Endodermal cell (in vitro differentiated cells): ENCODE measurements around the gene MYO7B. TPM values are rescaled to one million over a fixed set of nuclear protein-coding genes. Genes with fewer than 3 reads are reported as not detected.

Experiments
- DNase-seq: peaks from one replicate; pipeline ENCODE4 v3.0.0-alpha.2; 2017
- H3K27ac ChIP-seq: 2 replicates; pipeline ENCODE4 v1.5.1; 2013; ENCODE audit warnings: mild to moderate bottlenecking, low read depth, low read length, moderate library complexity
- H3K27me3 ChIP-seq: 2 replicates; pipeline ENCODE4 v1.6.1; 2013; ENCODE audit warnings: mild to moderate bottlenecking, low read length, moderate library complexity; ENCODE audit not compliant: insufficient read depth, control insufficient read depth, poor library complexity, severe bottlenecking
- H3K36me3 ChIP-seq: 2 replicates; pipeline ENCODE4 v1.7.0; 2013; ENCODE audit warnings: mild to moderate bottlenecking, low read length, moderate library complexity; ENCODE audit not compliant: control insufficient read depth, insufficient read depth
- H3K4me1 ChIP-seq: one replicate; pipeline ENCODE4 v1.7.0; 2013; ENCODE audit warnings: low read length; ENCODE audit not compliant: control insufficient read depth, insufficient read depth
- H3K4me3 ChIP-seq: 2 replicates; pipeline ENCODE4 v1.5.1; 2013; ENCODE audit warnings: mild to moderate bottlenecking, low read length, moderate library complexity
- H3K9ac ChIP-seq: 2 replicates; pipeline ENCODE4 v1.6.1; 2013; ENCODE audit warnings: mild to moderate bottlenecking, low read length, moderate library complexity; ENCODE audit not compliant: poor library complexity, severe bottlenecking; ENCODE audit errors: extremely low read depth
- H3K9me3 ChIP-seq: 2 replicates; pipeline ENCODE4 v1.6.1; 2013; ENCODE audit warnings: mild to moderate bottlenecking, low read length, moderate library complexity; ENCODE audit not compliant: control insufficient read depth
- H3K27ac Mint-ChIP-seq: 2 replicates; pipeline ENCODE4 v1.8.0; 2020; ENCODE audit warnings: mixed read lengths
- H3K27me3 Mint-ChIP-seq: 2 replicates; pipeline ENCODE4 v1.8.0; 2021; ENCODE audit warnings: mild to moderate bottlenecking, mixed read lengths; ENCODE audit not compliant: insufficient read depth
- H3K36me3 Mint-ChIP-seq: 2 replicates; pipeline ENCODE4 v1.8.0; 2020; ENCODE audit warnings: low read depth, mixed read lengths
- H3K4me1 Mint-ChIP-seq: 2 replicates; pipeline ENCODE4 v1.8.0; 2020; ENCODE audit warnings: mixed read lengths
- H3K4me3 Mint-ChIP-seq: 2 replicates; pipeline ENCODE4 v1.8.0; 2020; ENCODE audit warnings: mild to moderate bottlenecking, moderate library complexity, mixed read lengths
- H3K9me3 Mint-ChIP-seq: 2 replicates; pipeline ENCODE4 v1.8.0; 2020; ENCODE audit warnings: mild to moderate bottlenecking, mixed read lengths
- WGBS, 2 experiments: methylation state at CpG; one replicate each; pipeline versions ENCODE4 v1.1.5 to v1.1.7; 2013; ENCODE audit warnings: missing lambda C conversion rate in 2 of 2, mixed read lengths in 1 of 2; ENCODE audit not compliant: insufficient coverage in 1 of 2, insufficient read length in 1 of 2; 5-methylcytosine and 5-hydroxymethylcytosine counted together
- total RNA-seq, 2 donors: library from RNA; stranded (reverse); fragmentation: NEBNext Ultra II Directional in 1 of 2; extraction: Animal tissue kit (Norgen Biotek cat#: 25700) in 1 of 2; gene quantifications; 2 replicates in 1 of 2; 3 replicates in 1 of 2; pipeline ENCODE4 v1.2.1, GENCODE V29; 2021
- TF ChIP-seq, protein P1 (sequence below): fragments of 200-600 bp; sonication (generic); conservative IDR thresholded peaks from 2 replicates; pipeline ENCODE4 v1.5.0; 2021; ENCODE audit warnings: antibody characterized with exemption, mild to moderate bottlenecking

The MYO7B gene
- total RNA-seq, 2 donors from 2014 or later, result 0.11 TPM; not detected in 1

DNA sequence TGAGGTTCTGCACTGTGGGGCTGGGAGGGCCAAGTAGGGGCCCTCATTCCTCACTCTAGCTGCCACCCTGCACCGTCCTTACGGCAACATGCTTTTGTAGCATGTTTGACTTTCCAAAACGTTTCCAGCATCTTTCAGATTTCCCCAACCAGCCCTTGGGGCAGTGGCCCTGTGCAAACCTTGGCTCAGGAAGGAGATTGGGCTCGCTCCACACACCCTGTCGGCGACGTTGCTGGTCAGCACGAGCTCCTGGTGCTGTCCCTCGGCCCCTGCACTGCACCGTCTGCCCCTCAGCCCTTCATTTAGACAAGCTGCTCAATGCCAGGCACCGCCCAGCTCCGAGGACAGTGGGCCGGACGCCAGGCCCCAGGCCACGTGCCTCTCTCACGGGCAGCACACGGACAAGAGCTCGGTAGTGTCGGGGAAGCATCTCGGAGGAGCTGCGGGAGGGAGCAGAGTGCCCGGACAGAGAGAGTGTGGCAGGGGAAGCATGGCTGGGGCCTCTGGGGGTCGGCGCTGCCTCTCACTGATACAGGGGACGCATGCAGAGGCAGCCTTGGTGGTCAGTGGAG, 117.4 kb downstream of the MYO7B start:
- H3K36me3 Mint-ChIP-seq, result no peaks in the 10 kb centered on the region
- peaks cover 5% of the 10 kb centered on the region for H3K27me3 Mint-ChIP-seq
- Histone ChIP-seq H3K9ac (no peak overlapping the region), H3K27ac (no peak overlapping the region), H3K27me3 (no peaks in the 10 kb centered on the region), H3K4me3 (no peak overlapping the region), H3K4me1 (no peaks in the 10 kb centered on the region), H3K9me3 (no peaks in the 10 kb centered on the region), H3K36me3 (no peaks in the 10 kb centered on the region)
- no peak overlapping the region for H3K27ac Mint-ChIP-seq
- DNase-seq, result no peak
- peaks cover 10% of the 10 kb centered on the region for H3K4me1 Mint-ChIP-seq
- TF ChIP-seq, protein P1, sequence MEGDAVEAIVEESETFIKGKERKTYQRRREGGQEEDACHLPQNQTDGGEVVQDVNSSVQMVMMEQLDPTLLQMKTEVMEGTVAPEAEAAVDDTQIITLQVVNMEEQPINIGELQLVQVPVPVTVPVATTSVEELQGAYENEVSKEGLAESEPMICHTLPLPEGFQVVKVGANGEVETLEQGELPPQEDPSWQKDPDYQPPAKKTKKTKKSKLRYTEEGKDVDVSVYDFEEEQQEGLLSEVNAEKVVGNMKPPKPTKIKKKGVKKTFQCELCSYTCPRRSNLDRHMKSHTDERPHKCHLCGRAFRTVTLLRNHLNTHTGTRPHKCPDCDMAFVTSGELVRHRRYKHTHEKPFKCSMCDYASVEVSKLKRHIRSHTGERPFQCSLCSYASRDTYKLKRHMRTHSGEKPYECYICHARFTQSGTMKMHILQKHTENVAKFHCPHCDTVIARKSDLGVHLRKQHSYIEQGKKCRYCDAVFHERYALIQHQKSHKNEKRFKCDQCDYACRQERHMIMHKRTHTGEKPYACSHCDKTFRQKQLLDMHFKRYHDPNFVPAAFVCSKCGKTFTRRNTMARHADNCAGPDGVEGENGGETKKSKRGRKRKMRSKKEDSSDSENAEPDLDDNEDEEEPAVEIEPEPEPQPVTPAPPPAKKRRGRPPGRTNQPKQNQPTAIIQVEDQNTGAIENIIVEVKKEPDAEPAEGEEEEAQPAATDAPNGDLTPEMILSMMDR, result no peak
- WGBS, 2 experiments, result 83 to 84% methylated on average over 21 to 25 of the region's 25 CpGs
- H3K9me3 Mint-ChIP-seq, result no peaks in the 10 kb centered on the region
- no peak overlapping the region for H3K4me3 Mint-ChIP-seq

DNA sequence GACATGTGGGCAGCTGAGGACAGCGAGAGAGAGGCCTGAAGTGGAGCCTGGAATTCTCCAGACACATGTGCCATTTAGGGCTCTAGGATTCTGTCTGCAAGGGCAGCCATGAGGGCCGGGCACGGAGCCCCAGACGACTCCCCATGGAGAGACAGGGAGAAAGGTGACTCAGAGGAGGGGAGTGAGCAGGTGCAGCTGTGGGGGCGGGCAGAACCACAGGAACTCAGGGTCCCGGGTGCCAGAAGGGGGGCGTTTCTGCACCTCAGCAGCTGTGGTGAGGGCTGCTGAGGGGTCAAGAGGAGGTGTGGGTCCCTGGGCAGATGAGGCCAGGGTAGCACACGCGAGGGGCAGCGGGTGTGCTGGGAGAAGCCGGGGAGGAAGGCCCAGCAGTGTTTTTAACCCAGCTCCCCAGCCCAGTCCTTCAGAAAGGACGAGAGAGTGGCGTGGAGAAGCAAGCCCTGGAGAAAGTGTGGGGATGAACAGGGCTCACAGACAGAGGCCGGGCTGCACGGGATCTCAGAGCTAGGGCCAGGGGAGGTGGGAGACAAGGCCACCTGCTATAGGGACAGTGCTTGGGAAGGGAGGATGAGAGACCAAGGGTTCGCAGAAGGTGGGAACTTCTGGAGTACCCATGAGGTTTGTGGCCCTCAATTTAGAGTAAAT, 118.1 kb downstream of the MYO7B start:
- Histone ChIP-seq H3K4me1 (no peaks in the 10 kb centered on the region), H3K27me3 (no peaks in the 10 kb centered on the region), H3K9me3 (no peaks in the 10 kb centered on the region), H3K36me3 (no peaks in the 10 kb centered on the region), H3K4me3 (no peak overlapping the region), H3K27ac (no peak overlapping the region), H3K9ac (no peak overlapping the region)
- no peak overlapping the region for H3K27ac Mint-ChIP-seq
- H3K4me3 Mint-ChIP-seq, result no peak overlapping the region
- 89% methylated on average over 15 to 16 of the region's 16 CpGs for WGBS, 2 experiments
- TF ChIP-seq, protein P1, result no peak
- no peak for DNase-seq
- peaks cover 5% of the 10 kb centered on the region for H3K27me3 Mint-ChIP-seq
- H3K4me1 Mint-ChIP-seq, result peaks cover 10% of the 10 kb centered on the region
- no peaks in the 10 kb centered on the region for H3K9me3 Mint-ChIP-seq
- H3K36me3 Mint-ChIP-seq, result no peaks in the 10 kb centered on the region

DNA sequence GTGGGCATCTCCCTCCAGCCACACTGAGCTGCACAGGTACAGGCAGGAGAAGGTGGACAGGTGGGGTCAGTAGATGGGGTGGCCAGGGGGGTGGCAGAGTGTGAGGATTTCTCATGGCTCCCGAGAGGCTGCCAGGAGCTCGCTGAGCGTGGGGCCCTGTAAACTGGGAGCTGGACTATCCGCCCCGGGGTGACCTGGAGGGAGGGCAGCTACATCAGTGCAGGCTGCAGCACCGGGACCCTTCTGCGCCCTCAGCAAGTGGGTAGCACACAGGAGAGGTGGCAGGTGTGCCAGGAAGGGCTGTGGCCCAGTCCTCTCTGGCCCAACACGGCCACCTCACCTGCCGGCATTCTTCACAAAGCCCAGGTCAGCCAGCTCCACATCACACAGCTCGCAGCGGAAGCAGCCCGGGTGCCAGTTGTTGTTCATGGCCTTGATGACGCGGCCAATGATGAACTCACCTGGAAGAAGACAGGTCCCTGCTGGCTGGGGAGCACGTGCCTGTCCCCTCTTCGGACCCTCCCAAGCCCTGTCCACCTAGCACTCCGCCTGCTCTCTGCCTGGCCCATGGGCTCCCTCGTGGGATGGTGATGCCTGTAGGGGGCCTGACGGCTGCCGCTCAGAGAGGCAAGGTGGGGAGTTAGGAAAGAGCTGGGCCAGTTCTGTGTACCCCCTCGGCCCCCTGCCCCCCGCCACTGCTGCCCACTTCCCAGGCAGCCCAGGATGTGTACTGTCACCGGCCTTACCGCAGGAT, 118.8 kb downstream of the MYO7B start:
- no peak overlapping the region for H3K27ac ChIP-seq
- no peak overlapping the region for H3K9ac ChIP-seq
- H3K36me3 ChIP-seq, result no peaks in the 10 kb centered on the region
- Mint-ChIP-seq H3K27me3 (peaks cover 5% of the 10 kb centered on the region), H3K27ac (no peak overlapping the region), H3K4me3 (no peak overlapping the region), H3K4me1 (peaks cover 10% of the 10 kb centered on the region), H3K9me3 (no peaks in the 10 kb centered on the region), H3K36me3 (no peaks in the 10 kb centered on the region)
- no peaks in the 10 kb centered on the region for H3K27me3 ChIP-seq
- WGBS, 2 experiments, result 93 to 94% methylated on average over 13 to 24 of the region's 24 CpGs
- TF ChIP-seq, protein P1, result no peak
- no peak overlapping the region for H3K4me3 ChIP-seq
- no peaks in the 10 kb centered on the region for H3K4me1 ChIP-seq
- DNase-seq, result no peak
- no peaks in the 10 kb centered on the region for H3K9me3 ChIP-seq
